Ishikawa (cell line): Measurements from ENCODE around the gene NFATC1.

Experiments
- CEBPB ChIP-seq: IDR thresholded peaks from 2 replicates; pipeline ENCODE4 v1.6.1; 2012
- EGR1 ChIP-seq: IDR thresholded peaks from 2 replicates; pipeline ENCODE4 v1.6.1; 2012
- EP300 ChIP-seq: IDR thresholded peaks from 2 replicates; pipeline ENCODE4 v1.6.1; 2012; ENCODE audit warnings: borderline replicate concordance
- FOXM1 ChIP-seq: IDR thresholded peaks from 2 replicates; pipeline ENCODE4 v1.6.1; 2012; ENCODE audit warnings: low read depth, borderline replicate concordance
- MAX ChIP-seq: IDR thresholded peaks from 2 replicates; pipeline ENCODE4 v1.6.1; 2012
- NFIC ChIP-seq: IDR thresholded peaks from 2 replicates; pipeline ENCODE4 v1.6.1; 2012
- RAD21 ChIP-seq: IDR thresholded peaks from 2 replicates; pipeline ENCODE4 v1.6.1; 2012; ENCODE audit warnings: low read depth
- REST ChIP-seq: IDR thresholded peaks from 2 replicates; pipeline ENCODE4 v1.6.1; 2012; ENCODE audit warnings: low read depth, mild to moderate bottlenecking
- TAF1 ChIP-seq: IDR thresholded peaks from 2 replicates; pipeline ENCODE4 v1.6.1; 2012; ENCODE audit warnings: low read depth, mild to moderate bottlenecking
- TCF12 ChIP-seq: IDR thresholded peaks from 2 replicates; pipeline ENCODE4 v1.6.1; 2012; ENCODE audit warnings: low read depth
- YY1 ChIP-seq: IDR thresholded peaks from 2 replicates; pipeline ENCODE4 v1.6.1; 2012; ENCODE audit warnings: low read depth

GRCh38 chr18:79558933-79559416 lies 163.2 kb downstream of the NFATC1 start:
- TF ChIP-seq CEBPB (no peak), YY1 (no peak), MAX (no peak), EGR1 (no peak), TCF12 (no peak), NFIC (no peak), REST (no peak), RAD21 (no peak), FOXM1 (no peak), TAF1 (no peak), EP300 (no peak)
